Activated naive CD4-positive, alpha-beta T cell treated with anti-CD3 and anti-CD28 coated beads, Interleukin-2, amount 50 U/mL, for 24 hours (primary cell): ENCODE data around the gene SLC16A5.
"Not testable (repeated sequence)": the region's sequence is repeated elsewhere in the genome, so short reads cannot be mapped to it uniquely, and the experiment has no call there.

Experiments used
- H3K27ac Mint-ChIP-seq: one replicate; pipeline ENCODE4 v1.8.0; 2021; ENCODE audit warnings: mild to moderate bottlenecking, mixed read lengths
- H3K27me3 Mint-ChIP-seq: one replicate; pipeline ENCODE4 v1.8.0; 2021; ENCODE audit warnings: mixed read lengths
- H3K36me3 Mint-ChIP-seq: one replicate; pipeline ENCODE4 v1.8.0; 2021; ENCODE audit warnings: mixed read lengths
- H3K4me1 Mint-ChIP-seq: one replicate; pipeline ENCODE4 v1.8.0; 2021; ENCODE audit warnings: mixed read lengths
- H3K4me3 Mint-ChIP-seq: one replicate; pipeline ENCODE4 v1.8.0; 2021; ENCODE audit warnings: mild to moderate bottlenecking, mixed read lengths
- H3K9me3 Mint-ChIP-seq: one replicate; pipeline ENCODE4 v1.8.0; 2021; ENCODE audit warnings: mixed read lengths

The SLC16A5 gene

DNA sequence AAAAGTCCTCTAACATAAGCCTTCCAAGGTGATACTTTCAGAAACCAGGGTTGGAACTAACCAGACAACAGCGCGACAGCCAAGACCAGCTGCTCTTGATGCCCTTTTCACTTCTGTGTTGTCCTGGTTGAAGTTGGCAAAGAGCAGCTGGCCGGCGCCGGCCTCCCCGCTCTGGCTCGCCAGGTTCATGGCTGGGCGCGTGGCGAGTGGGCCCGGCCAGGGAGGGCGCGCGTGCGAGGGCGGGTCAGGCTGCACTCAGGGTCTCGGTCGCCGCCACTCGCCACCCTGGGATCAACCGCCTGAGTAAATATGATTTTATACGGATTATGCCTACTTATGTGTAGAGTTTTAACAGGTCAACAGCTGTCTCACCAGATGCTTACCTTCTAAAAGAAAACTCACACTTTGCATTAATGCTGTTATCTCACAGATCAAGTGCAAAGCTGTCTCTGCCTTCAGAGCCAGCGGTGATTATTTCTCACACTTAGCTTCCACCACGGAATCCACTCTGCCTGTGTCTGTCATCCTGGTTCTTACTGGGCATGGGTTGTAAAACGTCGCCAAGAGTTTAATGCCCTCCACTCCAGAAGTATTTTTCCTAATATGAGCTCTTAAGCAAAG is 27.2 kb upstream of the SLC16A5 start:
- H3K4me3 Mint-ChIP-seq, result no peak overlapping the region
- H3K4me1 Mint-ChIP-seq, result peaks cover 20% of the 10 kb centered on the region
- H3K36me3 Mint-ChIP-seq, result peaks cover 5% of the 10 kb centered on the region
- no peaks in the 10 kb centered on the region for H3K9me3 Mint-ChIP-seq
- no peaks in the 10 kb centered on the region for H3K27me3 Mint-ChIP-seq
- no peak overlapping the region for H3K27ac Mint-ChIP-seq

GRCh38 chr17:75061055-75061438 is 26.7 kb upstream of the SLC16A5 start:
- Mint-ChIP-seq H3K9me3 (no peaks in the 10 kb centered on the region), H3K27ac (no peak overlapping the region), H3K27me3 (no peaks in the 10 kb centered on the region), H3K36me3 (peaks cover 5% of the 10 kb centered on the region), H3K4me1 (peaks cover 22% of the 10 kb centered on the region), H3K4me3 (no peak overlapping the region)

GRCh38 chr17:75061618-75062017 is 26.1 kb upstream of the SLC16A5 start:
- no peak overlapping the region for H3K4me3 Mint-ChIP-seq
- no peaks in the 10 kb centered on the region for H3K9me3 Mint-ChIP-seq
- H3K27ac Mint-ChIP-seq, result no peak overlapping the region
- H3K4me1 Mint-ChIP-seq, result peaks cover 22% of the 10 kb centered on the region
- peaks cover 5% of the 10 kb centered on the region for H3K36me3 Mint-ChIP-seq
- H3K27me3 Mint-ChIP-seq, result no peaks in the 10 kb centered on the region

DNA sequence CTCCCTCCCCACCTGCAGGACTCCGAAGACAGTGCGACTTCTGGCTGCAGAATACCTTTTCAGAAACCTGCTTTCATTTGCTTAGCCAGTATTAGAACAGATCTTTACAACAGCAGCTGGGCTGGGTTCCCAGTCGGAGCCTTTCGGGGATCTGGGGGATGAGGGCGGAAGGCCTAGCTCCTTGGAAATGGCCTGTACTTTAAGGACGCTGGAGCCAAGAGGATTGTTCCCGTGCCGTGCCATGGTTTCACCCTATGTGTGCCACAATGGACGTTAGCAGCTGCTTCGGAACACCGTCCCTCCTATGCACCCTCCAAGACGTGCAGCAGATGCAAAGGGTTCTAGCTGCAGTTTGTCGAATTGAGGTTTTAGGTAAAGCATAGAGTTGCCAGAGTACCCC is 24.6 kb upstream of the SLC16A5 start:
- H3K27ac Mint-ChIP-seq, result no peak overlapping the region
- H3K36me3 Mint-ChIP-seq, result peaks cover 5% of the 10 kb centered on the region

GRCh38 chr17:75063626-75064025 is 24.1 kb upstream of the SLC16A5 start:
- Mint-ChIP-seq H3K4me1 (peaks cover 32% of the 10 kb centered on the region), H3K4me3 (no peak overlapping the region), H3K9me3 (no peaks in the 10 kb centered on the region), H3K27ac (no peak overlapping the region), H3K36me3 (peaks cover 5% of the 10 kb centered on the region), H3K27me3 (no peaks in the 10 kb centered on the region)

More for the DNA sequence above, 24.6 kb upstream of the SLC16A5 start:
- Mint-ChIP-seq H3K4me1 (peaks cover 30% of the 10 kb centered on the region), H3K4me3 (no peak overlapping the region), H3K27me3 (no peaks in the 10 kb centered on the region), H3K9me3 (no peaks in the 10 kb centered on the region)

GRCh38 chr17:75064040-75064439 is 23.7 kb upstream of the SLC16A5 start:
- Mint-ChIP-seq H3K36me3 (peaks cover 5% of the 10 kb centered on the region), H3K27ac (no peak overlapping the region), H3K27me3 (no peaks in the 10 kb centered on the region), H3K4me1 (peaks cover 35% of the 10 kb centered on the region), H3K9me3 (no peaks in the 10 kb centered on the region), H3K4me3 (no peak overlapping the region)

DNA sequence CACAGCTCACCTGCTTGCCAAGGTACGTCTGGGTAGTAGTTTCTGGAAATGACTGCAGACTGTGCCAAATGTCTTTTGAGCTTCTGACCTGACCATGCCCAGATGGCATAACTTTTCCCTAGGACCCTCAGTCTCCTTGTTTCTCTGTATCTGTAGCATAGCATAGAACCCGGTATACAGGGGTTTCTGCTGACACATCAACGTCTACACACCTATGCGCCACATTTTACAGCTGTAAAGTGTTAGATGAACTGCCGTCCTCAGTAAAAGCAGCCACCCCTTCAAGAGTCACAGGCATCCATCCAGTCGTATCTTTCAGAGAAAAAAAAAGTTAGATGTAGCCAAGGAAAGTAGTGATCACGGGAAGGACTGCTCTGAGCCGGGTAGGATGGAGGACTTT is 23.3 kb upstream of the SLC16A5 start:
- Mint-ChIP-seq H3K9me3 (no peaks in the 10 kb centered on the region), H3K4me3 (no peak overlapping the region), H3K4me1 (peaks cover 33% of the 10 kb centered on the region), H3K27ac (no peak overlapping the region), H3K27me3 (no peaks in the 10 kb centered on the region), H3K36me3 (peaks cover 5% of the 10 kb centered on the region)

GRCh38 chr17:75064867-75065561 is 22.7 kb upstream of the SLC16A5 start:
- peaks cover 28% of the 10 kb centered on the region for H3K4me1 Mint-ChIP-seq
- H3K4me3 Mint-ChIP-seq, result no peak overlapping the region
- no peaks in the 10 kb centered on the region for H3K27me3 Mint-ChIP-seq
- H3K9me3 Mint-ChIP-seq, result no peaks in the 10 kb centered on the region
- H3K36me3 Mint-ChIP-seq, result peaks cover 5% of the 10 kb centered on the region
- no peak overlapping the region for H3K27ac Mint-ChIP-seq

- H3K9me3 Mint-ChIP-seq, result no peaks in the 10 kb centered on the region
- no peaks in the 10 kb centered on the region for H3K27me3 Mint-ChIP-seq
- peaks cover 25% of the 10 kb centered on the region for H3K4me1 Mint-ChIP-seq
- peak overlapping the region; percentile 47 for H3K4me3 Mint-ChIP-seq
- H3K27ac Mint-ChIP-seq, result peak overlapping the region; percentile 23
- H3K36me3 Mint-ChIP-seq, result peaks cover 5% of the 10 kb centered on the region
Measured at GRCh38 chr17:75065562-75066151, 22.1 kb upstream of the SLC16A5 start.

DNA sequence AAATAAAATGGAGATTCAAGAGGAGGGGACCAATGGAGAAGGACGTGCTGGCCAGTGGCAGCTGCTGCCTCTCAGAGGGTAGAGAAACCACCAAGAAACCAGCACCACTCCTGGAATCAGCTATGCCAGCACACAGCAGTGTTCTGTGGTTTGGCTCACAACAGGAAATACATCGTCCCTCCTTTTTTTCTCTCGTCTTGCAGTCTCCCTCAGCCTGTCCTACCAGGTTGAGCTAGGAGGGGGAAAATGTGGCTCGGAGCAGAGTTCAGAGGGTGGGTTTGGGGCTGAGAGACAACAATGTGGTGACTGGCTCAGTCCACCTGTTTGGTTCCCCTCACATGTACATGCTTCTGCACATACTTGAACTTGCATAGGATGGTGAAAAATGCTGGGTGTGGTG is 19.9 kb upstream of the SLC16A5 start:
- H3K27ac Mint-ChIP-seq, result peak overlapping the region; percentile 41
- H3K4me1 Mint-ChIP-seq, result peaks cover 25% of the 10 kb centered on the region
- H3K9me3 Mint-ChIP-seq, result no peaks in the 10 kb centered on the region
- peaks cover 3% of the 10 kb centered on the region for H3K36me3 Mint-ChIP-seq
- no peaks in the 10 kb centered on the region for H3K27me3 Mint-ChIP-seq
- H3K4me3 Mint-ChIP-seq, result no peak overlapping the region

DNA sequence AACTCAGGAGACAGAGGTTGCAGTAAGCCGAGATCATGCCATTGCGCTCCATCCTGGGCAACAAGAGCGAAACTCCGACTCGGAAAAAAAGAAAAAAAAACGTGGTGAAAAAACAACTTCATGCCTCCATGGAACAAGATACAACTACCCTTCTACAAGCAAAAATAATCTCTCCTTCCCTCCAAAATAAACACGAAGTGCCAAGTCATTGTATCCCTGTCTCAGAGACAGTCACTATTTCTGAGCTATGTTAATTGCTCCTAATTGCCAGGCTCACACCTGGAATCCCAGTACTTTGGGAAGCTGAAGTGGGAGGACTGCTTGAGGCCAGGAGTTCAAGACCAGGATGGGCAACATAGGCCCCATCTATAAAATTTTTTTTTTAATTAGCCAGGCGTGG is 19.0 kb upstream of the SLC16A5 start:
- Mint-ChIP-seq H3K27me3 (no peaks in the 10 kb centered on the region), H3K4me1 (peaks cover 25% of the 10 kb centered on the region), H3K27ac (peak overlapping the region; percentile 59), H3K4me3 (no peak overlapping the region), H3K9me3 (no peaks in the 10 kb centered on the region), H3K36me3 (peaks cover 3% of the 10 kb centered on the region)

GRCh38 chr17:75069783-75070182 is 18.0 kb upstream of the SLC16A5 start:
- H3K27ac Mint-ChIP-seq, result no peak overlapping the region
- H3K4me1 Mint-ChIP-seq, result peaks cover 25% of the 10 kb centered on the region
- H3K4me3 Mint-ChIP-seq, result no peak overlapping the region
- H3K27me3 Mint-ChIP-seq, result no peaks in the 10 kb centered on the region
- H3K36me3 Mint-ChIP-seq, result no peaks in the 10 kb centered on the region
- no peaks in the 10 kb centered on the region for H3K9me3 Mint-ChIP-seq

GRCh38 chr17:75071478-75072271 is 16.1 kb upstream of the SLC16A5 start:
- not testable (repeated sequence) for H3K36me3 Mint-ChIP-seq, H3K4me3 Mint-ChIP-seq, H3K27ac Mint-ChIP-seq, H3K9me3 Mint-ChIP-seq, H3K27me3 Mint-ChIP-seq
- H3K4me1 Mint-ChIP-seq, result peaks cover 14% of the 10 kb centered on the region

GRCh38 chr17:75072909-75073308 is 14.8 kb upstream of the SLC16A5 start:
- not testable (repeated sequence) for H3K4me3 Mint-ChIP-seq, H3K36me3 Mint-ChIP-seq
- peaks cover 10% of the 10 kb centered on the region for H3K4me1 Mint-ChIP-seq

GRCh38 chr17:75073618-75074047 is 14.1 kb upstream of the SLC16A5 start:
- no peak overlapping the region for H3K4me3 Mint-ChIP-seq
- peak overlapping the region; percentile 55 for H3K27ac Mint-ChIP-seq
- no peaks in the 10 kb centered on the region for H3K27me3 Mint-ChIP-seq
- no peaks in the 10 kb centered on the region for H3K36me3 Mint-ChIP-seq
- H3K4me1 Mint-ChIP-seq, result peaks cover 11% of the 10 kb centered on the region
- no peaks in the 10 kb centered on the region for H3K9me3 Mint-ChIP-seq

More at GRCh38 chr17:75072909-75073308, 14.8 kb upstream of the SLC16A5 start:
- H3K27ac Mint-ChIP-seq, H3K27me3 Mint-ChIP-seq, H3K9me3 Mint-ChIP-seq: not testable (repeated sequence)

- no peaks in the 10 kb centered on the region for H3K27me3 Mint-ChIP-seq
- H3K4me1 Mint-ChIP-seq, result peaks cover 7% of the 10 kb centered on the region
- no peak overlapping the region for H3K4me3 Mint-ChIP-seq
- no peak overlapping the region for H3K27ac Mint-ChIP-seq
- no peaks in the 10 kb centered on the region for H3K36me3 Mint-ChIP-seq
- no peaks in the 10 kb centered on the region for H3K9me3 Mint-ChIP-seq
Measured at GRCh38 chr17:75074532-75074931, 13.2 kb upstream of the SLC16A5 start.
